IMR-90 (cell line): ENCODE measurements around the gene MYL10. TPM values are rescaled to one million over a fixed set of nuclear protein-coding genes. Genes with fewer than 3 reads are reported as not detected.

Experiments
- ATAC-seq: fragments of 200-7000 bp; cut with Tn5 transposase; 2 replicates; pipeline ENCODE4 v1.9.1; 2020; ENCODE audit warnings: low read depth, mild to moderate bottlenecking, moderate library complexity
- BruUV-seq: library from RNA; stranded (reverse); fragments of 400-500 nt; replicated peaks from 2 replicates; lab custom pipeline; 2021; lab: Mats Ljungman, UMichigan
- CTCF ChIA-PET: fragments of 300-600 bp; formaldehyde crosslinking; extraction: SDS; loops from one replicate; lab custom pipeline; 2021; ENCODE audit warnings: antibody characterized with exemption; lab: Yijun Ruan, JAX
- POLR2A ChIA-PET: fragments of 300-600 bp; sonication (Branson Sonifier 250); formaldehyde crosslinking; loops from one replicate; lab custom pipeline; 2022; ENCODE audit warnings: antibody characterized with exemption; ENCODE audit not compliant: unreplicated experiment; lab: Charles Lee
- DNase-seq: peaks from one replicate; pipeline ENCODE4 v3.0.0; 2013
- H2AFZ ChIP-seq: replicated peaks from 2 replicates; pipeline ENCODE3; 2013; ENCODE audit warnings: low read length, mild to moderate bottlenecking; ENCODE audit not compliant: poor library complexity
- H2AK5ac ChIP-seq: 2 replicates; pipeline ENCODE4 v1.6.1; 2013; ENCODE audit warnings: low read depth, low read length, inconsistent platforms
- H2AK9ac ChIP-seq: replicated peaks from 2 replicates; pipeline ENCODE3; 2013; ENCODE audit warnings: mild to moderate bottlenecking, low read depth, low read length, moderate library complexity; ENCODE audit not compliant: poor library complexity
- H2BK120ac ChIP-seq: 2 replicates; pipeline ENCODE4 v1.6.1; 2013; ENCODE audit warnings: low read depth, low read length, inconsistent platforms
- H2BK15ac ChIP-seq: 3 replicates; pipeline ENCODE4 v1.6.1; 2013; ENCODE audit warnings: low read depth, low read length, inconsistent platforms
- H2BK20ac ChIP-seq: 2 replicates; pipeline ENCODE4 v1.6.1; 2013; ENCODE audit warnings: low read depth, mild to moderate bottlenecking, inconsistent platforms, low read length, moderate library complexity
- H2BK5ac ChIP-seq: 2 replicates; pipeline ENCODE4 v1.6.1; 2013; ENCODE audit warnings: mild to moderate bottlenecking, low read depth, low read length, inconsistent platforms; ENCODE audit not compliant: poor library complexity, severe bottlenecking
- H3K14ac ChIP-seq: replicated peaks from 2 replicates; pipeline ENCODE4 v1.6.1; 2013; ENCODE audit warnings: low read depth, low read length, inconsistent platforms
- H3K18ac ChIP-seq: 2 replicates; pipeline ENCODE4 v1.6.1; 2013; ENCODE audit warnings: low read depth, low read length, control low read depth
- H3K23ac ChIP-seq: 2 replicates; pipeline ENCODE4 v1.6.1; 2013; ENCODE audit warnings: low read depth, low read length, inconsistent platforms
- H3K27ac ChIP-seq: 2 replicates; pipeline ENCODE4 v1.5.1; 2013; ENCODE audit warnings: mild to moderate bottlenecking, control low read depth, low read length; ENCODE audit not compliant: insufficient read depth
- H3K27me3 ChIP-seq: 2 replicates; pipeline ENCODE4 v1.6.1; 2013; ENCODE audit warnings: low read length; ENCODE audit not compliant: control insufficient read depth, insufficient read depth
- H3K36me3 ChIP-seq: 2 replicates; pipeline ENCODE4 v1.6.1; 2013; ENCODE audit warnings: low read length, mixed read lengths; ENCODE audit not compliant: control insufficient read depth, insufficient read depth
- H3K4ac ChIP-seq: 2 replicates; pipeline ENCODE4 v1.6.1; 2013; ENCODE audit warnings: low read depth, low read length, inconsistent platforms
- H3K4me1 ChIP-seq: 2 replicates; pipeline ENCODE4 v1.6.1; 2013; ENCODE audit warnings: low read length, mixed read lengths; ENCODE audit not compliant: control insufficient read depth, insufficient read depth
- H3K4me2 ChIP-seq: 2 replicates; pipeline ENCODE4 v1.6.1; 2013; ENCODE audit warnings: low read depth, mild to moderate bottlenecking, control low read depth, low read length, moderate library complexity
- H3K4me3 ChIP-seq: 2 replicates; pipeline ENCODE4 v1.5.1; 2013; ENCODE audit warnings: low read depth, mild to moderate bottlenecking, control low read depth, low read length, moderate library complexity; ENCODE audit not compliant: insufficient read depth
- H3K56ac ChIP-seq: 2 replicates; pipeline ENCODE4 v1.6.1; 2013; ENCODE audit warnings: low read length, inconsistent platforms; ENCODE audit not compliant: insufficient read depth; ENCODE audit errors: extremely low read depth
- H3K79me1 ChIP-seq, 2 experiments: 2 replicates each; pipeline ENCODE4 v1.6.1; 2013; ENCODE audit warnings: low read length in 2 of 2, inconsistent platforms in 1 of 2, low read depth in 1 of 2
- H3K9ac ChIP-seq: 2 replicates; pipeline ENCODE4 v1.6.1; 2013; ENCODE audit warnings: low read depth, low read length, control low read depth
- H3K9me1 ChIP-seq: 2 replicates; pipeline ENCODE4 v1.6.1; 2013; ENCODE audit warnings: low read length, inconsistent platforms; ENCODE audit not compliant: insufficient read depth
- H3K9me3 ChIP-seq: 2 replicates; pipeline ENCODE4 v1.6.1; 2013; ENCODE audit warnings: low read length; ENCODE audit not compliant: control insufficient read depth, insufficient read depth
- H4K20me1 ChIP-seq: 2 replicates; pipeline ENCODE4 v1.6.1; 2013; ENCODE audit warnings: low read length, inconsistent platforms; ENCODE audit not compliant: insufficient read depth
- H4K5ac ChIP-seq: 2 replicates; pipeline ENCODE4 v1.6.1; 2013; ENCODE audit warnings: mild to moderate bottlenecking, low read depth, low read length, control low read depth
- H4K8ac ChIP-seq, 2 experiments: 2 replicates each; pipeline ENCODE4 v1.6.1; 2013; ENCODE audit warnings: low read depth in 2 of 2, low read length in 2 of 2, control low read depth in 1 of 2, inconsistent platforms in 1 of 2
- H4K91ac ChIP-seq: 2 replicates; pipeline ENCODE4 v1.6.1; 2013; ENCODE audit warnings: low read depth, low read length, inconsistent platforms; ENCODE audit not compliant: insufficient read depth
- ELK1 ChIP-seq: fragments of 150-350 bp; IDR thresholded peaks from 2 replicates; pipeline ENCODE4 v1.6.1; 2016; ENCODE audit warnings: low read depth, mild to moderate bottlenecking, low read length, moderate library complexity, borderline replicate concordance
- WGBS, 2 experiments: methylation state at CpG; one replicate each; pipeline versions ENCODE4 v1.1.5 to v1.1.7; 2013; ENCODE audit warnings: missing lambda C conversion rate in 2 of 2; ENCODE audit not compliant: insufficient read length in 1 of 2; ENCODE audit errors: extremely low coverage in 2 of 2; 5-methylcytosine and 5-hydroxymethylcytosine counted together
- dilution Hi-C: fragments of 300-500 bp; cut with HindIII; formaldehyde crosslinking; loops from one replicate; pipeline ENCODE4 v1.14.3; 2018; ENCODE audit warnings: low sequenced_read_pairs; ENCODE audit not compliant: unreplicated experiment
- in situ Hi-C: fragments of 300-500 bp; cut with MboI; formaldehyde crosslinking; loops from 3 replicates; pipeline ENCODE4 v1.14.3; 2019; ENCODE audit warnings: low sequenced_read_pairs, inconsistent platforms, mixed read lengths
- intact Hi-C: fragments of 100-400 bp; cut with micrococcal nuclease; formaldehyde crosslinking; loops from 2 replicates; pipeline ENCODE4 v1.10.0; 2022
- polyA plus RNA-seq, 3 experiments: library from polyadenylated mRNA; depleted of rRNA; stranded (reverse); fragments of >200 nt; gene quantifications; 2 replicates each; pipeline ENCODE4 v1.2.3, GENCODE V29; 2012; ENCODE audit warnings: low replicate concordance in 1 of 3
- total RNA-seq: library from RNA; depleted of rRNA; stranded (reverse); fragments of >200 nt; gene quantifications from 2 replicates; pipeline ENCODE4 v1.2.3, GENCODE V29; 2012

Gene MYL10
- total and polyA plus RNA-seq, 2 of the 4 experiments (the other 2 are of a cell fraction) = not detected

DNA sequence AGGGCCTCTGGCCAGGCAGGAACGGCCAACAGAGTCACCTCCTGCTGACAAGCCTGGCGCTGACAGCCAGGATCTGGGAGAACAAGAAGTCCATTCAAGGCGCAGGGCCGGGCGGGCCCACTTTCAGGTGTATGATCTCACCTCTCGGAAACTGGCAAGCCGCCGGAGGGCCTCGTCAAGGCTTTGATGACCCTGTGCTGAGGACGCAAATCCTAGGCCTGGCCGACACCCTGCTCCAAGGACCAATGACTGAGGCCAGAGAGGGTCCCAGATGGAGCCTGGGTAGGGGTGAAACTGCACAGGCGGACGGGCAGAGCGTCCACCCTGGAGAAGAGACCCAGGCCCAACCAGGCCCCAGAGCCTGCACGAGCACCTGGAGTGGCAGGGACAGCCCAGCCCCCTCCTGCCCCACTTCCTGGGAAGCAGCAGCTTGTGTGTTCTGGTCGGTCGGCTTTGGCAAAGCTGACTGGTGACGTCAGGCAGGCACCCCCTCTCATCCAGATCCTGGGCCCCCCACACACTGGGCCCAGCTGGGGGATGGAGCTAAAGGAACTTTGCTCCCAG lies 30.6 kb downstream of the MYL10 start:
- Histone ChIP-seq H2BK120ac (no peak overlapping the region), H3K9ac (no peak overlapping the region), H3K27me3 (peaks cover 22% of the 10 kb centered on the region), H3K4ac (no peak overlapping the region), H2AK5ac (no peak overlapping the region), H4K8ac (no peak overlapping the region), H3K79me1 (no peaks in the 10 kb centered on the region), H3K9me1 (no peaks in the 10 kb centered on the region), H3K27ac (no peak overlapping the region), H3K4me3 (no peak overlapping the region), H2AFZ (no peak overlapping the region), H2AK9ac (no peak overlapping the region), H3K36me3 (no peaks in the 10 kb centered on the region), H2BK15ac (no peak overlapping the region), H2BK5ac (no peak overlapping the region), H3K18ac (no peak overlapping the region), H4K20me1 (no peaks in the 10 kb centered on the region), H2BK20ac (no peak overlapping the region), H3K56ac (no peak overlapping the region), H3K4me1 (no peaks in the 10 kb centered on the region), H4K5ac (no peak overlapping the region), H3K4me2 (no peak overlapping the region), H3K14ac (no peak overlapping the region), H4K91ac (no peak overlapping the region), H3K9me3 (peaks cover 3% of the 10 kb centered on the region), H3K23ac (no peak overlapping the region)
- in situ Hi-C loops = no loop called here
- dilution Hi-C loops = no loop called here
- CTCF ChIA-PET = no interaction called here
- ATAC-seq (no peak), DNase-seq (no peak)
- no peak for TF ChIP-seq ELK1
- BruUV-seq = no TSS peak
- WGBS, 2 experiments = 49% methylated on average over 5 of the region's 18 CpGs; no CpG with 5 or more reads in 1 of the 2 experiments
- POLR2A ChIA-PET = no interaction called here
- intact Hi-C loops = no loop called here
